ENCODE results near the gene COL4A5. TPM values are rescaled to one million over a fixed set of nuclear protein-coding genes. Genes with fewer than 3 reads are reported as not detected.

The COL4A5 gene
- polyA plus RNA-seq, 1 donor: 153 TPM

- no peak for DNase-seq
Observed at GRCh38 chrX:108737754-108738153, 298.1 kb downstream of the COL4A5 start.

GRCh38 chrX:108740299-108740774, 300.7 kb downstream of the COL4A5 start:
- DNase-seq: no peak

Other genes with a start within 250 kb of the COL4A5 start
- gene COL4A6, start 1.4 kb upstream of the COL4A5 start, polyA plus RNA-seq (ENCODE audit: insufficient read length): 16.0 TPM

Data from left kidney (tissue), 2 donors.